ENCODE data around the gene CD46. TPM values are rescaled to one million over a fixed set of nuclear protein-coding genes. Genes with fewer than 3 reads are reported as not detected.

Gene CD46
- total RNA-seq, 1 experiment from 2014 or later: 116 TPM

DNA sequence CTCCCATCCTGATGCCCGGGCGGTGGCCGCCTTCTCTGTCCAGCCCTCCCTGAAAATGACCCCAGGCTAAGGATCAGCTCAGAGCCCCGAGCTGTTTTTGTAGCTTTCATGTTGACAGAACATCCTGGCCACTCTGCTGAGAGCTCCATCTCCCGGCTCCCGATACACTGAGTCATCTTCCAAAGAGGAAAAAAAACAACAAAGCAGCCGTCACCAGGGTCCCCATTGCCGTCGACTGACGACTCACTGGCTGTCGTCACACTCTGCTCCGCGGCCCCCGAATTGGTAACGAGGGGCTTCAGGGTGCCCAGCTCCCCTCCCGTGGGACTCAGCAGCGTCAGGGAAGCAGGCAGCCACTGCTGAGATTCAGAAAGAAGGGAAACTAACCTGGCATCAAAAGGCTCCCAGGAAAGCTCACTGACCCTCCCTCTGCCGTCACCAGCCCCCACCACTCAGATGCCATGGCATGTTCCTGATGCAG is 67.2 kb downstream of the CD46 start:
- Histone ChIP-seq H3F3A (ENCODE audit: low read length, unreplicated experiment) (no peaks in the 10 kb centered on the region), H3K4me2 (ENCODE audit: low read length) (peak overlapping the region; percentile 75), H3K27me3 (ENCODE audit: low read length) (no peaks in the 10 kb centered on the region), H3K27ac (ENCODE audit: low read length) (peak overlapping the region; percentile 43), H3K4me3 (ENCODE audit: low read length) (peak overlapping the region; percentile 48), H3K9me3 (ENCODE audit: low read length) (no peaks in the 10 kb centered on the region), H3K36me3 (ENCODE audit: low read depth, low read length) (peaks cover 18% of the 10 kb centered on the region; the same call in 1 of the 2 replicates), H3K4me1 (ENCODE audit: insufficient read depth, low read length) (peaks cover 34% of the 10 kb centered on the region), H3K79me2 (ENCODE audit: low read length) (peaks cover 28% of the 10 kb centered on the region), H3K9ac (ENCODE audit: low read length) (no peak overlapping the region), H4K20me1 (ENCODE audit: low read length) (0 out of 2 replicates have a peak, but pooled peaks cover 3% of the 10 kb centered on the region), H2AFZ (ENCODE audit: low read length) (no peak overlapping the region), H3K9me2 (replicated peaks; ENCODE audit: low read length) (no peaks in the 10 kb centered on the region)
- POLR2A ChIA-PET (ENCODE audit: unreplicated experiment): interaction anchor here (0.6 kb wide), 1 partner anchor 50 kb away, joined by 4 read pairs; no protein-coding TSS in a partner anchor
- BruUV-seq (replicated peaks): no TSS peak
- CTCF ChIA-PET: interaction anchor here (0.7 to 2.0 kb wide), 4 partner anchors 8 to 144 kb away, joined by 4 to 8 read pairs (median 6); no protein-coding TSS in a partner anchor
- ATAC-seq: peak; percentile 79
- TF ChIP-seq EZH2phosphoT487 (IDR thresholded peaks at IDR 0.05; ENCODE audit: borderline replicate concordance, low read length): no peak
- TF ChIP-seq, protein P1, sequence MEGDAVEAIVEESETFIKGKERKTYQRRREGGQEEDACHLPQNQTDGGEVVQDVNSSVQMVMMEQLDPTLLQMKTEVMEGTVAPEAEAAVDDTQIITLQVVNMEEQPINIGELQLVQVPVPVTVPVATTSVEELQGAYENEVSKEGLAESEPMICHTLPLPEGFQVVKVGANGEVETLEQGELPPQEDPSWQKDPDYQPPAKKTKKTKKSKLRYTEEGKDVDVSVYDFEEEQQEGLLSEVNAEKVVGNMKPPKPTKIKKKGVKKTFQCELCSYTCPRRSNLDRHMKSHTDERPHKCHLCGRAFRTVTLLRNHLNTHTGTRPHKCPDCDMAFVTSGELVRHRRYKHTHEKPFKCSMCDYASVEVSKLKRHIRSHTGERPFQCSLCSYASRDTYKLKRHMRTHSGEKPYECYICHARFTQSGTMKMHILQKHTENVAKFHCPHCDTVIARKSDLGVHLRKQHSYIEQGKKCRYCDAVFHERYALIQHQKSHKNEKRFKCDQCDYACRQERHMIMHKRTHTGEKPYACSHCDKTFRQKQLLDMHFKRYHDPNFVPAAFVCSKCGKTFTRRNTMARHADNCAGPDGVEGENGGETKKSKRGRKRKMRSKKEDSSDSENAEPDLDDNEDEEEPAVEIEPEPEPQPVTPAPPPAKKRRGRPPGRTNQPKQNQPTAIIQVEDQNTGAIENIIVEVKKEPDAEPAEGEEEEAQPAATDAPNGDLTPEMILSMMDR (conservative IDR thresholded peaks at IDR 0.05; ENCODE audit: low read depth, low read length): no peak
- TF ChIP-seq EZH2 (IDR thresholded peaks at IDR 0.05; ENCODE audit: low read length, unreplicated experiment): no peak
- DNase-seq: peak; percentile 74
- intact Hi-C loops (cut with micrococcal nuclease): no loop called here

DNA sequence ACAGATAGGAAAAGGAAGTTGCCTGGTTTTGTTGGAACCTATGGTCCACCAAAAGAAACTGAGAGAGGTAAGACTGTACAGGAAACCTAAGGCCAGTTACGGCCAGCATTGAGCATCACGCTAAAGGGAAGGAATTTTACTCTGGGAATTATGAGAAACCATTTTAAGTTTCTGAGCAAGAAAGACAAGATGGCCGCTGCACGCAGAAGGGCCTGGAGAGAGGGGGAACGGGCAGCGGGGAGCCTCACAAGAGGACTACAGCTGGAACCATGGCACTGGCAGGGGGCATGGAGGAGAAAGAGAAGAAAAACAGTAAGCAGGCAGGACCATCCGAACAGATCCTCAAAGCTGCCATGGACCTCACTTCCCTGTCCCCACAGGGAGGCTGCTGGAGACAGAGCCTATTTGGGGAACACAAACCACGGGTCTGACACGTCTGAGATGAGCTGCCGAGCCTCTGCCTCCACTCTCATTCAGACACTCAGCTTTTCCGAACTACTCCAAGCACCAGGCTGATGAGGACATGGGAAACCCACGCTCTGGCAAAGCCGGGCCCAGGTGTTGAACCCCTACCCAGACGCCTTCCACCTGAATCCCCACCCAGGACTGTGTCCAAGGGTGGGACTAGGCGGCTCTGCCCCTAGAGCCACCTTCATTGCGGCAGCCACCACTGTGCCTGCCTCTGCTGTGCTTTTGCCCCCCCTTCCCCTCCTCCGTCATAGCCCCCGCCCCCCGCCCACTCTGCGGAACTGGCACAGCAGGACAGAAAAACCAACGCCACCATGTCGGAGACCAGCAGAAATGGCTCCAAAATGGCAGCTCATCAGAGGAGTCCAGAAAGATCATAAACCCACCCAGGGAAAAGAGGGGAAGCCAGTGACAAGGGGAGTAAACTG is 69.0 kb downstream of the CD46 start:
- TF ChIP-seq, protein P1 (conservative IDR thresholded peaks at IDR 0.05; ENCODE audit: low read depth, low read length): no peak
- no peak for TF ChIP-seq EZH2 (IDR thresholded peaks at IDR 0.05; ENCODE audit: low read length, unreplicated experiment)
- no peak for TF ChIP-seq EZH2phosphoT487 (IDR thresholded peaks at IDR 0.05; ENCODE audit: borderline replicate concordance, low read length)
- CTCF ChIA-PET: interaction anchor here (0.6 kb wide), 1 partner anchor 117 kb away, joined by 5 read pairs; no protein-coding TSS in a partner anchor
- Histone ChIP-seq H3K27me3 (ENCODE audit: low read length) (no peaks in the 10 kb centered on the region), H3K9me2 (replicated peaks; ENCODE audit: low read length) (no peaks in the 10 kb centered on the region), H3K79me2 (ENCODE audit: low read length) (peaks cover 45% of the 10 kb centered on the region), H3K9ac (ENCODE audit: low read length) (no peak overlapping the region), H3K9me3 (ENCODE audit: low read length) (no peaks in the 10 kb centered on the region), H4K20me1 (ENCODE audit: low read length) (no peaks in the 10 kb centered on the region), H3K4me3 (ENCODE audit: low read length) (no peak overlapping the region), H3K27ac (ENCODE audit: low read length) (no peak overlapping the region), H3K36me3 (ENCODE audit: low read depth, low read length) (peaks cover 6% of the 10 kb centered on the region; the same call in 1 of the 2 replicates), H3K4me1 (ENCODE audit: insufficient read depth, low read length) (peaks cover 43% of the 10 kb centered on the region), H3K4me2 (ENCODE audit: low read length) (no peak overlapping the region), H3F3A (ENCODE audit: low read length, unreplicated experiment) (no peaks in the 10 kb centered on the region), H2AFZ (ENCODE audit: low read length) (no peak overlapping the region)
- intact Hi-C loops (cut with micrococcal nuclease): no loop called here
- POLR2A ChIA-PET (ENCODE audit: unreplicated experiment): interaction anchor here (0.9 kb wide), 1 partner anchor 13 kb away, joined by 6 read pairs; no protein-coding TSS in a partner anchor
- no peak for ATAC-seq
- BruUV-seq (replicated peaks): no TSS peak
- DNase-seq: no peak

Data from PC-3 (cell line).